Measurements from ENCODE around the gene ZDHHC14.

ZDHHC14 gene

DNA sequence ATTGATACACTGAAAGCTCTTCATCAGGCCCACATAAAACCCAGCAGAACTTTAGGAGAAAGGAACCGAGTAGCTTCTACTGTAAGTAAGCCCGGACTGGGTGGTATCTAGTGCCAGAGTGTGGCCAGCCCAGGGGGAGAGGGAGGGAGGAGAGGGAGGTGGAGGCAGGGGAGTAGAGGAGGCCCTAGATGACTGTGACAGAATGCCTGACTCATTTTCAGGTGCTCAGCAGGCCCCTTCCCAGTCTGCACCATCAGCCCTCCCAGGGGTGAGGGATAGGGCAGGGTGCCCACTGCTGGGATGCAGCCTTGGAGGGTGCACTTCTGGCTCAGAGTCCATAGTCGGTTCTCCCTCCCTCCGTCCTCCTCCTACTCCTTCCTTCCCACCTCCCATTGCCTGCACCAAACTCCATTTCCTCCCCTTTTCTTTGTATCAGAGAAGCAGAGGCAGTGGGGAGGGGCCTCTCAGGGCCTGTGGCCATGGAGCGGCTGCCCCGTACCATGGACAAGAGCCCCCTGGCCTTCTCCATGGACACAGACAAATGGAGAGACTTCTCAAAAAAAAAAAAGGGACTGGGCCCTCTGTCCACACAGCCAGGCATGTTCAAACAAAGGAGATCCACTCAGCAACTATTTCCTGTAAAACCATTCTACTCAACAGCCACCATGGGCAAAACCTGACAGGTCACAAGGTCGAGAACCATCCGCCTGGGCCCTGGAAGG lies 257.1 kb downstream of the ZDHHC14 start:
- no peak for DNase-seq (ENCODE audit: low read depth)
- no peak overlapping the region for H3K4me3 ChIP-seq (ENCODE audit: low read depth, low read length)
- TF ChIP-seq, protein P1, sequence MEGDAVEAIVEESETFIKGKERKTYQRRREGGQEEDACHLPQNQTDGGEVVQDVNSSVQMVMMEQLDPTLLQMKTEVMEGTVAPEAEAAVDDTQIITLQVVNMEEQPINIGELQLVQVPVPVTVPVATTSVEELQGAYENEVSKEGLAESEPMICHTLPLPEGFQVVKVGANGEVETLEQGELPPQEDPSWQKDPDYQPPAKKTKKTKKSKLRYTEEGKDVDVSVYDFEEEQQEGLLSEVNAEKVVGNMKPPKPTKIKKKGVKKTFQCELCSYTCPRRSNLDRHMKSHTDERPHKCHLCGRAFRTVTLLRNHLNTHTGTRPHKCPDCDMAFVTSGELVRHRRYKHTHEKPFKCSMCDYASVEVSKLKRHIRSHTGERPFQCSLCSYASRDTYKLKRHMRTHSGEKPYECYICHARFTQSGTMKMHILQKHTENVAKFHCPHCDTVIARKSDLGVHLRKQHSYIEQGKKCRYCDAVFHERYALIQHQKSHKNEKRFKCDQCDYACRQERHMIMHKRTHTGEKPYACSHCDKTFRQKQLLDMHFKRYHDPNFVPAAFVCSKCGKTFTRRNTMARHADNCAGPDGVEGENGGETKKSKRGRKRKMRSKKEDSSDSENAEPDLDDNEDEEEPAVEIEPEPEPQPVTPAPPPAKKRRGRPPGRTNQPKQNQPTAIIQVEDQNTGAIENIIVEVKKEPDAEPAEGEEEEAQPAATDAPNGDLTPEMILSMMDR (IDR thresholded peaks at IDR 0.05; ENCODE audit: low read depth, low read length) = no peak
- TF ChIP-seq, protein P2, sequence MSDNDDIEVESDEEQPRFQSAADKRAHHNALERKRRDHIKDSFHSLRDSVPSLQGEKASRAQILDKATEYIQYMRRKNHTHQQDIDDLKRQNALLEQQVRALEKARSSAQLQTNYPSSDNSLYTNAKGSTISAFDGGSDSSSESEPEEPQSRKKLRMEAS (IDR thresholded peaks at IDR 0.05; ENCODE audit: low read depth, low read length) = no peak
- TF ChIP-seq MYC (IDR thresholded peaks at IDR 0.05; ENCODE audit: low read depth, low read length) (no peak), POLR2A (IDR thresholded peaks at IDR 0.05; ENCODE audit: extremely low read depth, insufficient read length) (no peak)

GRCh38 chr6:157638779-157639178 lies 257.8 kb downstream of the ZDHHC14 start:
- no peak for TF ChIP-seq POLR2A (IDR thresholded peaks at IDR 0.05; ENCODE audit: extremely low read depth, insufficient read length)
- DNase-seq (ENCODE audit: low read depth) = no peak
- H3K4me3 ChIP-seq (ENCODE audit: low read depth, low read length) = no peak overlapping the region

DNA sequence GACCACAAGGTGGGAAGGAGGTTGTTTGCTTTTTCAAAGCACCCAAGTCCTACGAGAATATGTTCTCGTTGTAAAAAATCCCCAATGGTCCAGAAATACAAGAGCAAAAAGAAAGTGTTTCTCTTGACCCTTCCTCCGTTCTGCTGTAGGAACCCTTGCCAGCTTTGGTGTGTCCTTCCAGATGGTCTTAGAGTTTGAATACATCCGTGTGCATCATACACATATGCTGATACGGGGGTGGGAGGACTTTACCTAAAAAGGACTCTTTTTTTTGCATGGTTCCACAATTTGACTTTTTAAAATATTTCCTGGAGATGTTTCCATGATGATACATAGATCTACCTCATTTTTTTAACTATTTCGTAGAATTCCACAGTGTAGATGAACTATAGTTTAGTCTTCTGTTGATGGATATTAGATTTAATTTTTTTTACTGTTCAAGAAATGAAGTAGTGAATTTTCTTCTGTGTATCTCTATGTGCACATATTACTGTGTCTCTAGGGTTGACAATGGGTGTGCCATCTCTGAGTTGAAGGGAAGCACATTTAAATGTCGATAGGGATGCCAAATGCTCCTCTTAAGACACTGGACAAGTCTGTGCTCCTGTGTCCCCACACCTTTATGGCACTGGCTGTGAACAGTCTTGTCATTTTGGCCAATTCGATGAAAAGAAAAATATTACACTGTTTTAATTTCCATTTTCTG lies 259.9 kb downstream of the ZDHHC14 start:
- H3K4me3 ChIP-seq (ENCODE audit: low read depth, low read length) = no peak overlapping the region
- DNase-seq (ENCODE audit: low read depth) = no peak
- TF ChIP-seq, protein P1 (IDR thresholded peaks at IDR 0.05; ENCODE audit: low read depth, low read length) = no peak
- TF ChIP-seq POLR2A (IDR thresholded peaks at IDR 0.05; ENCODE audit: extremely low read depth, insufficient read length) (no peak), MYC (IDR thresholded peaks at IDR 0.05; ENCODE audit: low read depth, low read length) (no peak)
- TF ChIP-seq, protein P2 (IDR thresholded peaks at IDR 0.05; ENCODE audit: low read depth, low read length) = no peak

DNA sequence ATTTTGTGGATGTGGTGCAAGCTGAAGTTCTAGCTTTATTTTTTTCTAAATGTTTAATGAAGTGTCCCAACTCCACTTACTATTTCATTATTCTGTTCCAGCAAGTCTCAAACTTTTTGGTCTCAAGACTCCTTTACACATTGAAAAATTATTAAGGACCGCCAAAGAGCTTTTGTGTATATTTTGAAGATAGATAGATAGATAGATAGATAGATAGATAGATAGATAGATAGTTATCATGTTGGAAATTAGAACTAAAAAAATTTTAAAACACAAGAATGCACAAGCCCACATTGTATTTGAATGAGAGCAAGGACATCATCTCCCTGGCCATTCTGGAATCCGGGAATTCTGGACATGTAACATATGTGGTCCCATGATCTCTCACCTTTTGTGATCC lies 260.8 kb downstream of the ZDHHC14 start:
- no peak overlapping the region for H3K4me3 ChIP-seq (ENCODE audit: low read depth, low read length)
- no peak for TF ChIP-seq POLR2A (IDR thresholded peaks at IDR 0.05; ENCODE audit: extremely low read depth, insufficient read length)
- TF ChIP-seq, protein P1 (IDR thresholded peaks at IDR 0.05; ENCODE audit: low read depth, low read length) = no peak
- TF ChIP-seq, protein P2 (IDR thresholded peaks at IDR 0.05; ENCODE audit: low read depth, low read length) = no peak
- TF ChIP-seq MYC (IDR thresholded peaks at IDR 0.05; ENCODE audit: low read depth, low read length) = no peak
- DNase-seq (ENCODE audit: low read depth) = no peak

DNA sequence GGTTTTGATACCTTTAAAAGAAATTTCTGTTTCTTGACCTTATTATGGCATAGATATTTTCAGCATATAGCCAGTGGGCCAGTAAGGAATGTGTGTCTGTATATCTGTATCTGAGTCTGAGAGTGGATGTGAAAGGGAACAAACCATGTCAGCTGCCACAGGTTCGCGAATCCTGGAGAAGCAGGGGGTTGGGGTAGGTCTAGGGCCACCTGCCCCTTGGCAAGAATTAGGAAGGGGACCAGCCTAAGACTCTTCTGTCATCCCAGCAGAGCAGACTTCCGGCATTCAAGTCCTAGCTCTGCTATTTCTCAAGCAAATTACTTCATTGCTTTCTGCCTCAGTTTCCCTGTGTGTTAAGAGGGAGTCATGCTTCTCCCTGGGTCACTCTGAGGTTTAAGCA lies 261.7 kb downstream of the ZDHHC14 start:
- no peak overlapping the region for H3K4me3 ChIP-seq (ENCODE audit: low read depth, low read length)
- DNase-seq (ENCODE audit: low read depth) = no peak
- TF ChIP-seq POLR2A (IDR thresholded peaks at IDR 0.05; ENCODE audit: extremely low read depth, insufficient read length) = no peak
- TF ChIP-seq, protein P1 (IDR thresholded peaks at IDR 0.05; ENCODE audit: low read depth, low read length) = no peak
- TF ChIP-seq MYC (IDR thresholded peaks at IDR 0.05; ENCODE audit: low read depth, low read length) = no peak

DNA sequence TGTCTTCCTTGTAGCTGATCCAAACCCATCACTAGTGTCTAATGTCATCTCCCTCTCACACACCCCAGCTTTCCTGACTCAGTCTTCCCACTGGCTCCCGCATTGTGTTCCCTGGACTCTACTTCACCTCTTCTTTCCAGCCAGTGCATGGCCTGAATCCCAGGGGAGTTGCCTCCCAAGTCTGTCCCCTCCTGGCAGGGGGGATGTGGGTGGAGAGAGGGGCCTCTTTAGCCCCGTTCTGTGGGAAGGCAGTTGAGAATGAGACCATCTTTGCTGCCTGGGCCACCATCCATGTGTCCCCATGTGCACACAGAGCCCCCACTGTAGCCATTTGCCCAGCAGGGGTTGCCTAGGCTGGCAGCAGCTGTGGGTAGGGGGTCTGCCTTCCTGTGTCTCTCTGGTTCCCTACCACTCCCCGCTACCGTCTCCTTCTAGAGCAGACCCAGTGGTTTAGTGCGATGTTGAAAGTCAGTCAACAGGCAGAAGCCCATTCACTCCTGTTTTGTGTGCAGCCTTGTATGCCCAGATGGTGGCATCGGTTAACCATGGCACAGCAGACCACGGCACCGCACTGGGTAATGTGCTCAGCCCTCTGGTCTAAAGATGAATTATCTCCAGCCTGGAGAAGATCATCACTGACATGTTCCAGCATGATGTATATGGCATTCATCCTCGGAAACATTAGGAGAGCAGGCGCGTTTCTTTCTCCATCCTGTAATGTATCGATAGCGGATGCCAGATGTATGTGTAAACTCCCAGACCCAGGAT lies 263.2 kb downstream of the ZDHHC14 start:
- no peak for TF ChIP-seq MYC (IDR thresholded peaks at IDR 0.05; ENCODE audit: low read depth, low read length)
- no peak for TF ChIP-seq POLR2A (IDR thresholded peaks at IDR 0.05; ENCODE audit: extremely low read depth, insufficient read length)
- TF ChIP-seq, protein P1 (IDR thresholded peaks at IDR 0.05; ENCODE audit: low read depth, low read length) = peak; percentile 34
- TF ChIP-seq, protein P2 (IDR thresholded peaks at IDR 0.05; ENCODE audit: low read depth, low read length) = no peak
- peak; percentile 71 for DNase-seq (ENCODE audit: low read depth)
- H3K4me3 ChIP-seq (ENCODE audit: low read depth, low read length) = no peak overlapping the region

Measured in NB4 (cell line).